C4-2B (cell line): ENCODE measurements around the gene LRIG1.
"Not testable (repeated sequence)": the region's sequence is repeated elsewhere in the genome, so short reads cannot be mapped to it uniquely, and the experiment has no call there.

Experiments
- H3K27ac ChIP-seq: fragments of 450-650 bp; 2 replicates; pipeline ENCODE4 v1.5.1; 2017
- CTCF ChIP-seq: fragments of 450-650 bp; conservative IDR thresholded peaks from 2 replicates; pipeline ENCODE4 v1.5.1; 2017; ENCODE audit warnings: mild to moderate bottlenecking
- ZFX ChIP-seq: fragments of 450-650 bp; IDR thresholded peaks from 2 replicates; pipeline ENCODE4 v1.6.1; 2017

Gene LRIG1

GRCh38 chr3:66427951-66428474 is 72.8 kb downstream of the LRIG1 start:
- no peak for TF ChIP-seq CTCF
- no peak for TF ChIP-seq ZFX
- H3K27ac ChIP-seq, result peak overlapping the region; percentile 77; the same call in 1 of the 2 replicates

DNA sequence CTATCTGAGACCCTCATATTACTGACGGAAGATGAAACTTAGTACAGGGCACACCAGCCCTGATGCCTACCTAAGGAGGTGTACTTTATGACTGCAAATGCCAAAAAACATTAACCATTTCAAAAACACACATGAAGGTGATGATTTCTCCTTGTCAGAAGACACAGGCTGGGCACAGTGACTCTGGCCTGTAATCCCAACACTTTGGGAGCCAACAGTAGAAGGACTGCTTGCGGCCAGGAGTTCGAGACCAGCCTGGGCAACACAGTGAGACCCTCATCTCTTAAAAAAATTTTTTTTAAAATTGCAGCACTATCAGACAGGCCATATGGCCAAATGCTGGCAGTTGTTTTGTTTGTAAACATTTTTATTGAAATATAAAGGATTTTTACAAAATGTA is 73.5 kb downstream of the LRIG1 start:
- TF ChIP-seq ZFX (no peak), CTCF (no peak)
- H3K27ac ChIP-seq, result peak overlapping the region; percentile 86

DNA sequence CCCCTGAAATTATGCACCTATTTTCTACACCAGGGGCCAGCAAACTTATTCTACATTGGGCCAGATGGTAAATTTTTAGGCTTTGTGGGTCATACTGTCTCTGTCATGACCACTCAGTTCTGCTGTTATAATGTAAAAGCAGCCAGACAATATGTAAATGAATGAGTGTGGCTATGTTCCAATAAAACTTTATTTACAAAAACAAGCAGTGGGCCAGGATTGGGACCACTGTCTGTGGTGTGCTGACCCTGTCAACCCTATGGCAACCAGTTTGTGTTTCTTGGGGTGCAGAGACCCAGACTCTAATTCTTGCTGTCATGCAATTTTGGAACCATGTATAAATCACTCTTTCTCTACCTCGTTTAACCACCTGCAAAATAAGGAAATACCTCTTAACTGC is 74.7 kb downstream of the LRIG1 start:
- H3K27ac ChIP-seq, result peak overlapping the region; percentile 86
- no peak for TF ChIP-seq CTCF
- no peak for TF ChIP-seq ZFX

DNA sequence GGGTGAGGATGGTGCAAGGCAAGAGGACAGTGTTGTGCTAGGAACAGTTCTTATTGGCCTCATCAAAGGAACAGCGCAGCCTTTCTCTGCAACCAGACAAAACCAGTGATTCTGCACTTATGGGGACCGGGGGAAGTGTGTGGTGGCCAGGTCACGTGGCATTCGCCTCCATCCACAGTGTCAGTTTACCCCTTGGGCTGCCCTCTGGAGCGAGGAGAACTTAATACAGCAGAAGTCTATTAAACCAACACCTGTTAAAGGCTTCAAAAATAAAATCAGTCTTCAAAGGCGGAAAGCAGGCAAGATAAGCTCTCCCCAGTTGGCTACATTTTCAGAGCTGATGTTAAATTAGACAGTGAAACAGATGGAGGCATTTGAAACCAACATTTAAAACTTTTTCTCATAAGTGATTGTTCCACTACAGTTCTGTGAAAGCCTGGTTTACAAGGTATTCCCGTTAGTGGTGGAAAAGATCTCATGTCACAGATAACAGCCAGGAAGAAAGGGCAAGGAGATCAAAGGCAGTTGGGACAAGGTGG is 75.2 kb downstream of the LRIG1 start:
- TF ChIP-seq ZFX, result no peak
- no peak for TF ChIP-seq CTCF
- H3K27ac ChIP-seq, result peak overlapping the region; percentile 86

DNA sequence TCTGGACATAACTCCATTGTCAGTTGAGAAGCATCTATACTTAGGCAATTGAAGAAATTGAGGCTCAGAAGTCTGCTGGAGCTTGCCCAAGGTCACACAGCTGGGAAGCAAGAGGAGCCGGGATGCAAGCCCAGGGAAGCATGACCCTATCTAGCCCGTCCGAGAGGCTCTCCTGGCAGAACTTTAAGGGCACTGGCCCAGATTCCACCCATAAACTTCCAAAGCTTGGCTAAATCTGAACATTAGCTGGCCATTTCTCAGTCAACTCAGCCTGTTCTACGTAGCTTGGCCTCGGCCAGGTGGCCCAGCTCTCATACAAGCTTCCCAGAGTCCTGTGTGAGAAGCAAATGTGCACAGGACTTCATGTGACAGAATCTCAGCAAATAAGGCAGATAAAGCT is 75.8 kb downstream of the LRIG1 start:
- TF ChIP-seq CTCF (no peak), ZFX (no peak)
- H3K27ac ChIP-seq, result peak overlapping the region; percentile 86

GRCh38 chr3:66423791-66424190 is 77.0 kb downstream of the LRIG1 start:
- peak overlapping the region; percentile 48; the same call in 1 of the 2 replicates for H3K27ac ChIP-seq
- TF ChIP-seq CTCF (no peak), ZFX (no peak)

DNA sequence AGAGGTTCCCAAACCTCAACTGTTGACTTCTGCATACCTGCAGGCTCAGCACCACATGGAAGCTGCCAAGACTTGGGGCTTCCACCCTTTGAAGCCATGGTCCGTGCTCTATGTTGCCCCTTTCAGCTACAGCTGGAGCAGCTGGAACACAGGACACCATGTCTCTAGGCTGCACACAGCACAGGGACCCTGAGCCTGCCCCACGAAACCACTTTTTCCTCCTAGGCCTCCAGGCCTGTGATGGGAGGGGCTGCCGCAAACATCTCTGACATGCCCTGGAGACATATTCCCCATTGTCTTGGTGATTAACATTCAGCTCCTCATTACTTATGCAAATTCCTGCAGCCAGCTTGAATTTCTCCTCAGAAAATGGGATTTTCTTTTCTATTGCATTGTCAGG is 78.9 kb downstream of the LRIG1 start:
- H3K27ac ChIP-seq, result not testable (repeated sequence)

- H3K27ac ChIP-seq, result not testable (repeated sequence)
These were observed 79.7 kb downstream of the LRIG1 start for GRCh38 chr3:66421144-66421543.
